ENCODE results near the gene INPP5K.

GRCh38 chr17:1560858-1561355 lies 44.5 kb upstream of the INPP5K start:
- no peak for TF ChIP-seq POLR2A (IDR thresholded peaks at IDR 0.05)
- TF ChIP-seq CTCF (IDR thresholded peaks at IDR 0.05), result no peak
